Jurkat, Clone E6-1 (cell line): ENCODE results near the gene TOM1L2.

Experiments used
- DNase-seq: peaks from one replicate; pipeline ENCODE4 v3.0.0-alpha.2; 2011; ENCODE audit warnings: low read depth, low spot score
- H3K4me3 ChIP-seq: 2 replicates; pipeline ENCODE4 v1.5.1; 2011; ENCODE audit warnings: mild to moderate bottlenecking, low read length, control low read depth, moderate library complexity

Gene TOM1L2

DNA sequence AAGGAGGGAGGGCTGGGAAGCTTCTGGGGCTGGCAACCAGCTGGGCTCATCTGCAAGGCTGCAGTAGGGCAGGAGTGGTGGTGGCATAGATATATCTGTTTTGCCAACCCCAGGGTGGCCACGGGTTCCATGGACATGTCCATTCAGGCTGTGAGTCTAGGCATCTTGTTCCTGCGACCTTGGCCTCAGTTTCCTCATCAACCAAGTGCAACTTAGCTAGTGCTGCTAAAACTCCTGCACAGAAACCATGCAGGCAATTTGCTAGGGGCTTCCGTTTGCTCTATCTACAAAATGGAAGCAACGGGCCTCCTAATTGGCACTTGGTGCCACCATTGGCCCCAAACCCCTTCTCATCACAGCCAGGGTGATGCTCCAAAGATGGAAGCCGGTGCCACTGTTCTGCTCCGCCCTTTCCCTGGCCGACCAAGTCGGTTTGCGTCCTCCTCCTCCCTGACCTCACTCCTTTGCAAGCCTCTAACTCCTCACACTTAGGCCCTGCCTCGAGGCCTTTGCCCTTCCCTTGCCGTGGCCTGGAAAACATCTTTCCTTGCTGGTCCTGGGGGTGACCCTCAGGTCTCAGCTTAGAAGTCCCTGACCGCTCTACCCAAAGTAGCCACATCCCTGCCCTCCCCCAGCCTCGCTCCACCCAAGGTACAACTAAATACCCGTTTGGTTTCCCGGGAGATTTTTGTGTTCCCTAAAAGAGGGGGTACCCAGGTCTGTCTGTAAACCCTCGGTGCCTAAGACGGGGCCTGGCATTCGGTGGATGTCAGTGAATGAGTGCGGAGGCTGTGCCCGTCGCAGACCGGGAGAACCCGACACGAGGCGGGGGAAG, 136.6 kb downstream of the TOM1L2 start:
- peak overlapping the region; percentile 83 for H3K4me3 ChIP-seq
- no peak for DNase-seq

DNA sequence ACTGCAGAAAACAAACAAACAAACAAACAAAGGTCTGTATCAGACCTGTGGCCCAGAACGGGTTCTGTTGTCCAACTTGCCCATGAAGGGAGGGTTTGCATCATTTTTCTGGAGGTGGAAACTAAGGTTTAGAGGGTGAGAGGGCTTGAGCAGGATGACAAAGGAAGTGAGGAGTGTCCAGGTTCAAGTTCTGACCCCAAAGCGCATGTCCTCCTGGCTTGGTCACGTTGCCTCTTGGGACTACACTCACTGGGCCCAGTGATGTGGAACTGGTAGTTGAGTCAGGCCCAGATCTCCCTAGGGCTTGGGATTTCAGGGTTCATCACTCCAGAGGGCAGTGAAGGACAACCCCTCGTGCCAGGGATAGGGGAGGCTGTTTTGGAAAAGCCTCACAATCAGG, 137.2 kb downstream of the TOM1L2 start:
- no peak for DNase-seq
- peak overlapping the region; percentile 83 for H3K4me3 ChIP-seq

DNA sequence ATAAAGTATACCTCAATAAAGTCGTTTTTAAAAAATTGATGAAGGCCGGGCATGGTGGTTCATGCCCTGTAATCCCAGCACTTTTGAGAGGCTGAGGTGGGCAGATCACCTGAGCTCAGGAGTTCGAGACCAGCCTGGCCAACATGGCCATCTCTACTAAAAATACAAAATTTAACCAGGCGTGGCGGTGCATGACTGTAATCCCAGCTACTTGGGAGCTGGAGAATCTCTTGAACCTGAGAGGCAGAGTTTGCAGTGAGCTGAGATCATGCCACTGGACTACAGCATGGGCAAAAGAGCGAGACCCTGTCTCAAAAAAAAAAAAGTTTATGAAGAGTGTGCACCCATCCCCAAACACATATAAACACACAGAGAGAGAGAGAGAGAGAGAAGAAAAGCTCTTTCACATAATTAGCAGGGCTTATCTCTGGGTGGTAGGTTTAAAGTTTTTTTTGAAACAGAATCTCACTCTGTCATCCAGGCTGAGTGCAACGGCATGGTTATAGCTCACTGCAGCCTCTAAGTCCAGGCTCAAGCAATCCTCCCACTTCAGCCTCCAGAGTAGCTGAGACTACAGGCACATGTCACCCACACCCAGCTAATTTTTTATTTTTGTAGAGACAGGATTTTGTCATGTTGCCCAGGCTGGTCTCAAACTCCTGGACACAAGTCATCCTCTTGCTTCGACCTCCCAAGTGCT, 138.4 kb downstream of the TOM1L2 start:
- no peak overlapping the region for H3K4me3 ChIP-seq
- DNase-seq = no peak

DNA sequence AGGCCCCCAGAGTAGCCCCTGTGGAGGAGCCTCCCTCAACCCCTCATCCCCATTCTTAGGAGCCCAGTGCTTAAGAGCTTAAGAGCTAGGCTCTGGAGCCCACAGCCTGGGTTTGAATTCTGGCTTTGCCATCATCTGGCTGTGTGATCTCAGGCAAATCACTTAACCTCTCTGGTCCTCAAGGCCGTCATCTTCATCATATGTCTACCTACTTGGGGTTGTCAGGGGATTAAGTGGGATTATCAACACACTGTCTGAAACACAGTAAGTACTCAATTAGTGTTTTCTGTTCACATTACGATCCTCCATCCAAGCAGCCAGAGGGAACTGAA, 140.2 kb downstream of the TOM1L2 start:
- no peak for DNase-seq

DNA sequence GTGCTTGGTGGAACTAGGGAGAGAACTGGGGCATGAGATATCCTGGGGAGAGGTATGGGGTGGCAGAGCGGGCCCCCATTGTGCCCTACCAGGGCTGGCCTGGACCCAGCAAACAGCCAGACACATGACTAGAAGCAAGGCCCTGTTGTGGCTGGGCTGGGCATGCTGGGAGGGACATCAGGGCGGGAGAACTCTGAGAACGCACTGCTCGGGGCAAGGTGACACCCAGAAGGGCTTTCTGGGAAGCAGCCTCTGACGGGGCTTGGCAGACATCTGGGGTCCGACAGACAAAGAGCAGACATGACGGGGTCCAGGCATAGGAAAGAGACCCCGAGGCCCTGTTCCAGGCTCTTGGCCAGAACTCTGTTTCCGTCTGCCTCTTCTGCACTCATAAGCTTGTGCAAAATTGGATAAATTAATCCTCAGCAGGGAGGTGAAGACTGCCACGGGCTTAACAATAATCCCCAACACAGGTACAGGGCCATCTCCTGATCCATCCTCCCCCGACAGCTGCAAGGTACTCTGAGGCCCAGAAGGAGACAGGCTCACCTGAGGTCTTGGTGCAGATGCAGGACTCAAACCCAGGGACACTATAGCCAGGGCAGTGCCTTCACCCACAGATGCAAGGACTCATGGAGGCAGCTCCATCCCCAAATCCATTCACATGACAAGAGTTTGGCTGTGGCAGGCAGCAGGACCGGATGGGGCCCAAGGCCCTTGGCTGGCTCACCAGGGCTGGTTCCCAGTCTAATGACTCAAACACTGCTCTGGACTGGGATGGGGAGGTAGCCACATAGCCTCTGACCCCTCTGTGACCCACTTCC, 140.8 kb downstream of the TOM1L2 start:
- no peak overlapping the region for H3K4me3 ChIP-seq
- no peak for DNase-seq

More for the DNA sequence above, 140.2 kb downstream of the TOM1L2 start:
- H3K4me3 ChIP-seq = no peak overlapping the region

DNA sequence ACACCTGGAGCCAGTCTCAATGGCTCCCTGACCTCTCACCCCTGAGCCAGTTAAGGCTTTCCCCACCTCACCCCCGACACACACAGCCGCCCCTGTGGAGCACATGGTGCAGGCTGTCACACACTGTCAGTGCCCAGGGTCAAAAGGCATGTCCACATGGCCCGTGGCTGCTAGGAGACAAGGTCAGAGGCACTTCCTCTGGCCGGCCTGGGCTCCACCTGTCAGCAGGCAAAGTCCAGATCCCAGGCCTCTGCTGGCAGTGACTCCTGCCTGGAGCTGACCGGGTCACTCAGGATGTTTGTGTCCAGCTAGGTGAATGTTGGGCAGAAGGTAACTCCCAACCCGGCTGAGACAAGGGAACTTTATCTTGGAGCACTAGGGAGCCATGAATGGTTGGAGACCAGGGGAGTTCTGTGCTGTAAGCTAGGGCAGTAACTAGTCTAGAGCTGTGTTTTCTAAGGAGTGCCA, 141.4 kb downstream of the TOM1L2 start:
- H3K4me3 ChIP-seq = no peak overlapping the region
- no peak for DNase-seq

DNA sequence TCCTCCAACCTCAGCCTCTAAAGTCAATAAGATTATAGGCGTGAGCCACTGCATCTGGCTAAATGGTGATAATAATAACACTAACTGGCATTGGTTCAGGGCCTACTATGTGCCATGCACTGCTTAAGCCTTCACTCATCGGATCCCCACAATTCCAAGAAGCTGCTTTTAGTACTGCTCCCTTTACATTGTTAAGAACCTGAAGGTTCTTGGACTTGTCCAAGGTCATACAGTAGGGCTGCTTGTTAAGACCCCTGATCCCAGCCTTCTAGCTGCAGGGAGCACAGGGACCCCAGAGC, 142.0 kb downstream of the TOM1L2 start:
- H3K4me3 ChIP-seq = no peak overlapping the region
- no peak for DNase-seq

DNA sequence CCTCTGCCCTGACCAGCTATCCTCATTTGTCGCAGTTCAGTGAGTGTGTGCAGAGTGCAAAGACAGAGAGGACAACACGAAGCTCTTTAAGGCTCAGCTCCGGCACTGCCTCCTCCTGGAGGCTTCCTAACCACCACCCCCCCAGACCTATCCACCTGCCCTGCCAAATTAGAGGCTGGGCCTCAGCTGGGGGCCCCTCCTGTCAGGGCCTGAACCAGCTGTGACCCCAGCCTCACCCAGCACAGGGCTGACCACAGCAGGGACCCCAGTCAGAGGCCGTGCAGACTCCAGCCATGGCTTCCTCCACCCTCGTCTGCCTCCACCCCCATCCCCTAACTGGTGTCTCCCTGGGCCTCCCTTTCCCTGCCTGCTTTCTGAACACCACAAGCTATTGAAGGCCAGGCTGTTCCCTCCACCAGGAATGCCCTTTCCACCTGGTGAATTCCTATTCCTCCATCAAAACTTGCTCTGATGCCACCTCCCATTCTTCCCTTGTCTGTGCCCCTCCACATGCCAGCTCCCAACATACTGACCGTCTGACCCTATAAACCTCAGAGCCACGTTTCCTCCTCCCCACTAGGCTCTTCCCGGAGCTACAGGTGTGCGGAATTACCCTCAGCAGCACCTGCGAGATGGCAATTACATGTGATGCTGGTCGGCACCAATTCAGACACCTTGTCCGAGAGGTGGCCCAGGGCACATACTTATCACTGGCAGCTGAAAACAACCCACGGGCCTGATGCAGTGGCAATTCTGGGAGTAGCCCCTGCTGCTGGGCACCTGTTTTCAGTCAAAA, 144.2 kb downstream of the TOM1L2 start:
- no peak for DNase-seq
- no peak overlapping the region for H3K4me3 ChIP-seq

DNA sequence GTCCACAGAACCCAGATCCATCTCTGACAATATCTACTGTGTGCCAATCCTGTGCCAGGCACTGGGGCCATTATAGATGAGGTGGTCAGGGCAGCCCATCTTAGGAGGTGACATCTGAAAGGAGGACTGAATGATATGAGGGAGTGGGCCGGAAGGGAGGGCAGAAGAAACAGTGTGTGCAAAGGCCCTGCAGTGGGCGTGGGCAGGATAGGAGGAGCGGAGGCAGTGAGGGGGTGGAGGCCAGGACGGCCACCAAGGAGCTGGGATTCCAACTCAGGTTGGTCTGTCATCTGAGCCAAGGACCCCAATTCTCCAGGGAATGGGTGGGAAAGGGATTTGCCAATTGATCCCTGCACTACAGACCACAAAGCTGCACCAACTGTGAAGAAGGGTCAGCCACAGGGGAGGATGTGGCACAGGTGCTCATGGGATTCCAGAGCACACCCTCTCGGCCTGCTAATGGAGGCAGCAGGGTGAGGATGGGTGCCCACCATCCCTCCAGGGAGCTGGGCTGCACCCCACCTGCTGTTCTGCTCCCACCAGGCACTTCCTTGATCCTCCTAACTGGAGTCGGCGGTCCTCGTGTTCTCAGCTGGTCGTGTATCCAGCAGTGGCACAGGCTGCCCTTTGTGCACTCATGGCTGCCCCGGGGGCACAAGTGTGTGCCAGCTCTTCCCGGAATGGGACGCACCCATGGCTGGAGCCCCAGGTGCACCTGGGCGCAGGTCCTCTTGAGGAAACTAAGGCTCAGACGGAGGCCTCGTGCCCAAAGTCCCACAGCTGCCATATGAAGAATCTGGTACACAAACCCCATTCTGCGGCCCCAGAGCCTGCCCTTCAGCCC, 145.0 kb downstream of the TOM1L2 start:
- no peak overlapping the region for H3K4me3 ChIP-seq
- no peak for DNase-seq

DNA sequence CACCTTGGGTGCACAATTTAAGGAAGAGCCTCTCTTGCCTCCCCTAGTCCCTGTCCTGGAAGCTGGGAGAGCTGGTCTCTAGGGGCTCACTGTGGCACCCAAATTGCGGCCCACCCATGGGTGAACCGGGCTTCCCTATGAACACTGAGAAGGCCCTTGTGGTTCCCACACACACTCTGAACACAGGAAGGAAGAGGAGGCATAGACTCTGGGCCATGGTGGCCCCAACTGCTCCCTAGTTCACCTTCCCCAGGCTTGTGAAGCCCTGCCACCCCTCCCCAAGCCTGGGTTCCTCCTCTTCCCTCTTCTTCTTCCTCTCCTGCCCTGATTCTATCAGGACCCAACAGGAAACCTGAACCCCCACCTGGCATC, 145.9 kb downstream of the TOM1L2 start:
- peak; percentile 63 for DNase-seq
- peak overlapping the region; percentile 22 for H3K4me3 ChIP-seq

DNA sequence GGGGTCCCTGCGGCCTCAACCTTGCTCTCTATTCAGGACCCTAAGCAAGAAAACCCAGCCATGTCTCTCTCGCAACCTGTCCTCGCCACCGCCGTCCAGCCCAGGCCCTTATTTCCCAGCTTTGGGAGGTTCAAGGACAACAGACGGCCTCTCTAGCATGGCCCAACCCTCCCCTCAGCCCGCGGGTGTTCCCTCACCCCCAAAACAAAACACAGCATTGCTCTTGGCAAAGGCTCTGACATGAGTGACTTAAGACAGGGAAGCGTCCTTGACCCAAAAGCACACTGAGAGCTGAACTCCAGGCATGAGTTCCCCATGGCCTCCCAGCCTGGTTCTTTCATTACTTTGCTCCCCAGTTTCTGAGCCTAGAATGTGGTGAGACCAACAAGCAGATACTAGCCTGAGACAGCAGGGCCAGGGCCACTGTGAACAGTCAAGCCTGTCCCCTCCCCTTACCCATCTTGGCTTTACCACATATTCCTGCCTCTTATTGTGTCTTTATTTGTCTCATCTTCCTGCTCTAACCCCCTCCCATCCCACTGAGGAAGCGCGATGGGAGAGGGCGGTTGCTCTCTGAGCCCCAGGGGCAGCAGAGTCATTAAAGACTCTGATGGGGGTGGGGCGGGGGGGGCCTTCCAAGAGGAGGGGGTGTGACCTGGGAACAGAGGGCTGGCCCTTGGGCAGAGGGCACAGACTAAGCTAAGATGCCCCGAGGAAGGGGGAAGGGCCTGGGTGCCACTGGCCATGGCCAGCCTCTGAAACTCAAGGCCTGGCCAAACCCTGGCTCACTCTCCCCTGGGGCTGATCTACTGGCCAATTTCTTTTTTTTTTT, 147.2 kb downstream of the TOM1L2 start:
- H3K4me3 ChIP-seq = peak overlapping the region; percentile 18; the same call in 1 of the 2 replicates
- peak; percentile 57 for DNase-seq

DNA sequence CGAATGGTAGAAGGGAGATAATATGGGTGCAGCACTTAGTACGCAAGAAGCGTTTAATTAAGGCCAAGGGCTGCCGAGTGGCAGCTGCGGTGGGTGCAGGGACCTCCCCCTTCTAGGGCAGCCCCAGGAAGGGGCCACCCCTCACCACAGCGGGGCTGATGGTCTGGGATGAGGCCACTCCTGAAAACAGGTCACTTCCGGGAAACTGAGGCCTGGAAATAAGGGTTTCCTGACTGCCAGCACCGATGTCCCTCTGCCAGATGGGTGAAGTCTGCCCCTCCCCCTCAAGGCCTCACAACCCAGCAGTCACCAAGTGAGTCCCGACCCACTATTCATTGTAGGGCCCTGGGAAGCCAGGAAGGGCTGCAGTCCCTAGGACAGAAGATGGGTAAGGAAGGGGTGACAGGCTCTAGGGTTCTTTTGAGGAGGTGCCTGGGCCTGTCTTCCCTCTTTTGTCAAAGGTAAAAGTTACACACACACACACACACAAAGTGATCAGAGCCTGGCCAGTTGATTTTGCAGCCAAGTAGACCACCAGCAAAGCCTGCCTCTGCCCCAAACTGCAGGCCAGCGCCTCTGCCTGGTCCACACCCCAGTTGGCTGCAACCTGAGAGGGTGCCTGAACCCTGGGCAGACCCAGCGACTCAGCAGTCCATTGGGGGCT, 147.9 kb downstream of the TOM1L2 start:
- DNase-seq = peak; percentile 39
- peak overlapping the region; percentile 55 for H3K4me3 ChIP-seq

DNA sequence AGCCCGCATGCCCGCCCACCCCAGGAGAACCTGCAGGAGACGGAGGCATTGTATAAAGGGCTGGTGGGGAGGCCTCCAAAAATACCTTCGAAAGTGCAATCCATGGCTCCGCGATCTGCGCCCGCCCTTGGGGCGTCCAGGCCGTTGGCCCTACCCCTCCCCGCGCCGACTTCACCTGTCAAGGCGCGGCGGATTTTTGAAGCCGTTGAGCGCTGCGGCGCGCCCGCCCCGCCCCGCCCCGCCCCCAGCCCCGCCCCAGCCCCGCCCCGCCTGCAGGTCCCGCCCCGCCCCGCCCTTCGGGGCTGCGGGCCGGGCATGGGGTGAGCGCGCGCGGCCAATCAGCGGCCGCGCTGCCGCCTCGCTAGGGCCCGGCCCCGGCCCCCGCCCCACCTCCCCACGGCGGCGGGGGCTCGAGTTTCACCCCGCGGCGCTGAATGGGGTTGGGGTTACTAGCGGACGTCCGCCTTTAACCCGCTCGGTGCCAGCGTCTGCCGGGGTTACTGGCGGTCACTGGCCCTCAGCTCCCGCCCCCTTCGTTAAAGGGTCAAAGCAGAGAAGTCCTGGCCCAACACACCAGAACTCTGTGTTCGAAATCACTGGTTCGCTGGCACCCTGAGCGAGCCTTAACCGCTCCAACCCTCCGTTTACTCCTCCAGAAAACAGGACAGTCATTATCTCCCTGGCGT, 148.6 kb downstream of the TOM1L2 start:
- peak overlapping the region; percentile 96 for H3K4me3 ChIP-seq
- DNase-seq = peak; percentile 75

DNA sequence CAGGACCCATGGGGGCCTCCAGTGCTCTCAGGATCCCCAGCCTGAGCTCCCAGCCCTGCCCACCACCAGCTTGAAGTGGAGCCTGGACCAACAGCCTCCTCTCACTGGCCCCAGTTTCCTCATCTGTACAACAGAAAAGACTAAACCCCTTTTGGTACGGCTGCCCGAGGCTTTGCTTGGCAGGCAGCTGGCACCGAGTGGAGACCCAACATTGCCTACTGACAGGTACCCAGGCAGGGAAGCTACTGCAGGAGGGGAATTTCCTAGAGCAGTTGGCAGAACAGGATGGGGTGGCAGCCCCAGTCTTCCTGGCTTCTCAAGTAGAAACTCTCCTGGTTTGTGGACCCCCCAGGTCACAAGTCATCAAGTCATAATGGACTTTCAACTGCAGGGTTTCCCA, 149.6 kb downstream of the TOM1L2 start:
- peak overlapping the region; percentile 96 for H3K4me3 ChIP-seq
- no peak for DNase-seq

DNA sequence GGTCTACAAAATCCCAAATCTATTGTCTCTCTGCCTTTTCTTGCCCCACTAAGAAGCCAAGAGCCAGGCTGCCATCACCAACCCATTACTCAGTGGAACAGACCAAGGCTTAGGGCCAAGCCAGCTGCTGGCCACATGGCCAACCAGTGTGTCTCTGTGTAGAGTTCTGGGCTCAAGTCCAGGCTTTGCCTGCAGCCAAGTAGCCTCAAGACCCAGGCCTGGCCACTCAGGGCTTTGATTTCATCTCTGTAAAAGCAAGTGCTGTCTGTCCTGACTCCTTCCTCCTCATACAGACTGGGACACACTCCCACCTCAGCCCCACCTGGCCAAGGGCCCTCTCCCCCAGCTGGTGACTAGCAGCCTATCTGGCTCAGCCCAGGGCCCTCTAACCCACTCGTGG, 150.0 kb downstream of the TOM1L2 start:
- H3K4me3 ChIP-seq = peak overlapping the region; percentile 96
- DNase-seq = no peak

DNA sequence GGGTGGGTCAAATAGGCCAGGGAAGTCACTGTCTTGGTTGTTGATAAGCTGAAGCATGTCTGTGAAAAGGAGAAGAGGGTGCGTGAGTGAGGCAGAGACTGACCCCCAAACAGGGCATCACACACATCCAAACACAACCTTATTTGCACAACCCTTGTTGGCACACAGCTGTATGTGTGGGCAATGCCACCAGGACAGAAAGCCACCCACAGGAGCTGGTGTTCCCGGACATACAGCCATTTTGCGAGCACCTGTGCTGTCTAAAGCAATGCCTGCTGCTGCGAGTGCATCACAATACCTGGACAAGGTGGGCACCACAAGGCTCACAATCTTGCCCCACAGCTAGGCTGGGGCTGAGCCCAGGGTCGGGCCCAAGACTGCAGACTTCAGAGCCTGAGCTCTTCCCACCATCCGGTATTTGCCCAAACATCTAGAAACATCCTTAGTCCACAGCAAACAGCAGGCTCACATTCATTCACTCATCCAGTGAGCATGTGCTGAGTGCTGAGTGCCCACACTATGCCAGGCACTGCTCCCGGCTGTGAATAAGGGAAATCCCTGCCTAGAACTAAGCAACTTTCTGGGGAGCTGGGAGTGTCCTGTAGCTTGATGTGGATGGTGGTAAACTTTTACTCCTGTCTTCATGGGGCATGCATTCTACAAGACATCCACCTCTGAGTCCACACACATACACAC, 151.6 kb downstream of the TOM1L2 start:
- no peak for DNase-seq
- H3K4me3 ChIP-seq = no peak overlapping the region
